GM19351 (cell line): ENCODE data around the gene CRB1.

ENCODE experiments used
- ATAC-seq: cut with Tn5 transposase; IDR thresholded peaks from one replicate; pipeline ENCODE4 v1.9.1; 2021; ENCODE audit warnings: mild to moderate bottlenecking, moderate library complexity; ENCODE audit not compliant: unreplicated experiment

Gene CRB1

GRCh38 chr1:197302775-197303174 lies 34.7 kb downstream of the CRB1 start:
- no peak for ATAC-seq

- no peak for ATAC-seq
Observed at GRCh38 chr1:197303463-197303862, 35.4 kb downstream of the CRB1 start.

GRCh38 chr1:197304638-197305200 lies 36.7 kb downstream of the CRB1 start:
- no peak for ATAC-seq

GRCh38 chr1:197305925-197306324 lies 37.9 kb downstream of the CRB1 start:
- no peak for ATAC-seq

GRCh38 chr1:197306381-197307062 lies 38.5 kb downstream of the CRB1 start:
- ATAC-seq, result no peak

GRCh38 chr1:197307136-197307535 lies 39.1 kb downstream of the CRB1 start:
- ATAC-seq, result no peak

- no peak for ATAC-seq
Observed at GRCh38 chr1:197307551-197307950, 39.5 kb downstream of the CRB1 start.

- ATAC-seq, result no peak
Observed at GRCh38 chr1:197311081-197311480, 43.0 kb downstream of the CRB1 start.

- no peak for ATAC-seq
Observed at GRCh38 chr1:197312163-197312562, 44.1 kb downstream of the CRB1 start.

GRCh38 chr1:197313713-197314112 lies 45.7 kb downstream of the CRB1 start:
- no peak for ATAC-seq

- no peak for ATAC-seq
Observed at GRCh38 chr1:197314682-197315081, 46.6 kb downstream of the CRB1 start.

GRCh38 chr1:197319631-197320030 lies 51.6 kb downstream of the CRB1 start:
- ATAC-seq, result no peak

GRCh38 chr1:197320991-197321531 lies 53.0 kb downstream of the CRB1 start:
- ATAC-seq, result no peak

- ATAC-seq, result no peak
Observed at GRCh38 chr1:197321811-197322210, 53.8 kb downstream of the CRB1 start.

- peak; percentile 61 for ATAC-seq
Observed at GRCh38 chr1:197327776-197328364, 59.8 kb downstream of the CRB1 start.

GRCh38 chr1:197330213-197330612 lies 62.2 kb downstream of the CRB1 start:
- no peak for ATAC-seq

- no peak for ATAC-seq
Observed at GRCh38 chr1:197331565-197331964, 63.5 kb downstream of the CRB1 start.

GRCh38 chr1:197333041-197333440 lies 65.0 kb downstream of the CRB1 start:
- no peak for ATAC-seq

GRCh38 chr1:197336571-197336970 lies 68.5 kb downstream of the CRB1 start:
- no peak for ATAC-seq

- ATAC-seq, result no peak
Observed at GRCh38 chr1:197339106-197340060, 71.3 kb downstream of the CRB1 start.

- no peak for ATAC-seq
Observed at GRCh38 chr1:197341626-197342025, 73.6 kb downstream of the CRB1 start.
